IMR-90 (cell line): ENCODE results near the gene NFE2L1. TPM values are rescaled to one million over a fixed set of nuclear protein-coding genes. Genes with fewer than 3 reads are reported as not detected.

Source experiments
- ATAC-seq: fragments of 200-7000 bp; cut with Tn5 transposase; 2 replicates; pipeline ENCODE4 v1.9.1; 2020; ENCODE audit warnings: low read depth, mild to moderate bottlenecking, moderate library complexity
- BruUV-seq: library from RNA; stranded (reverse); fragments of 400-500 nt; replicated peaks from 2 replicates; lab custom pipeline; 2021; lab: Mats Ljungman, UMichigan
- CTCF ChIA-PET: fragments of 300-600 bp; formaldehyde crosslinking; extraction: SDS; loops from one replicate; lab custom pipeline; 2021; ENCODE audit warnings: antibody characterized with exemption; lab: Yijun Ruan, JAX
- POLR2A ChIA-PET: fragments of 300-600 bp; sonication (Branson Sonifier 250); formaldehyde crosslinking; loops from one replicate; lab custom pipeline; 2022; ENCODE audit warnings: antibody characterized with exemption; ENCODE audit not compliant: unreplicated experiment; lab: Charles Lee
- DNase-seq: peaks from one replicate; pipeline ENCODE4 v3.0.0; 2013
- H2AFZ ChIP-seq: replicated peaks from 2 replicates; pipeline ENCODE3; 2013; ENCODE audit warnings: low read length, mild to moderate bottlenecking; ENCODE audit not compliant: poor library complexity
- H2AK5ac ChIP-seq: 2 replicates; pipeline ENCODE4 v1.6.1; 2013; ENCODE audit warnings: low read depth, low read length, inconsistent platforms
- H2AK9ac ChIP-seq: replicated peaks from 2 replicates; pipeline ENCODE3; 2013; ENCODE audit warnings: mild to moderate bottlenecking, low read depth, low read length, moderate library complexity; ENCODE audit not compliant: poor library complexity
- H2BK120ac ChIP-seq: 2 replicates; pipeline ENCODE4 v1.6.1; 2013; ENCODE audit warnings: low read depth, low read length, inconsistent platforms
- H2BK15ac ChIP-seq: 3 replicates; pipeline ENCODE4 v1.6.1; 2013; ENCODE audit warnings: low read depth, low read length, inconsistent platforms
- H2BK20ac ChIP-seq: 2 replicates; pipeline ENCODE4 v1.6.1; 2013; ENCODE audit warnings: low read depth, mild to moderate bottlenecking, inconsistent platforms, low read length, moderate library complexity
- H2BK5ac ChIP-seq: 2 replicates; pipeline ENCODE4 v1.6.1; 2013; ENCODE audit warnings: mild to moderate bottlenecking, low read depth, low read length, inconsistent platforms; ENCODE audit not compliant: poor library complexity, severe bottlenecking
- H3K14ac ChIP-seq: replicated peaks from 2 replicates; pipeline ENCODE4 v1.6.1; 2013; ENCODE audit warnings: low read depth, low read length, inconsistent platforms
- H3K18ac ChIP-seq: 2 replicates; pipeline ENCODE4 v1.6.1; 2013; ENCODE audit warnings: low read depth, low read length, control low read depth
- H3K23ac ChIP-seq: 2 replicates; pipeline ENCODE4 v1.6.1; 2013; ENCODE audit warnings: low read depth, low read length, inconsistent platforms
- H3K27ac ChIP-seq: 2 replicates; pipeline ENCODE4 v1.5.1; 2013; ENCODE audit warnings: mild to moderate bottlenecking, control low read depth, low read length; ENCODE audit not compliant: insufficient read depth
- H3K27me3 ChIP-seq: 2 replicates; pipeline ENCODE4 v1.6.1; 2013; ENCODE audit warnings: low read length; ENCODE audit not compliant: control insufficient read depth, insufficient read depth
- H3K36me3 ChIP-seq: 2 replicates; pipeline ENCODE4 v1.6.1; 2013; ENCODE audit warnings: low read length, mixed read lengths; ENCODE audit not compliant: control insufficient read depth, insufficient read depth
- H3K4ac ChIP-seq: 2 replicates; pipeline ENCODE4 v1.6.1; 2013; ENCODE audit warnings: low read depth, low read length, inconsistent platforms
- H3K4me1 ChIP-seq: 2 replicates; pipeline ENCODE4 v1.6.1; 2013; ENCODE audit warnings: low read length, mixed read lengths; ENCODE audit not compliant: control insufficient read depth, insufficient read depth
- H3K4me2 ChIP-seq: 2 replicates; pipeline ENCODE4 v1.6.1; 2013; ENCODE audit warnings: low read depth, mild to moderate bottlenecking, control low read depth, low read length, moderate library complexity
- H3K4me3 ChIP-seq: 2 replicates; pipeline ENCODE4 v1.5.1; 2013; ENCODE audit warnings: low read depth, mild to moderate bottlenecking, control low read depth, low read length, moderate library complexity; ENCODE audit not compliant: insufficient read depth
- H3K56ac ChIP-seq: 2 replicates; pipeline ENCODE4 v1.6.1; 2013; ENCODE audit warnings: low read length, inconsistent platforms; ENCODE audit not compliant: insufficient read depth; ENCODE audit errors: extremely low read depth
- H3K79me1 ChIP-seq, 2 experiments: 2 replicates each; pipeline ENCODE4 v1.6.1; 2013; ENCODE audit warnings: low read length in 2 of 2, inconsistent platforms in 1 of 2, low read depth in 1 of 2
- H3K9ac ChIP-seq: 2 replicates; pipeline ENCODE4 v1.6.1; 2013; ENCODE audit warnings: low read depth, low read length, control low read depth
- H3K9me1 ChIP-seq: 2 replicates; pipeline ENCODE4 v1.6.1; 2013; ENCODE audit warnings: low read length, inconsistent platforms; ENCODE audit not compliant: insufficient read depth
- H3K9me3 ChIP-seq: 2 replicates; pipeline ENCODE4 v1.6.1; 2013; ENCODE audit warnings: low read length; ENCODE audit not compliant: control insufficient read depth, insufficient read depth
- H4K20me1 ChIP-seq: 2 replicates; pipeline ENCODE4 v1.6.1; 2013; ENCODE audit warnings: low read length, inconsistent platforms; ENCODE audit not compliant: insufficient read depth
- H4K5ac ChIP-seq: 2 replicates; pipeline ENCODE4 v1.6.1; 2013; ENCODE audit warnings: mild to moderate bottlenecking, low read depth, low read length, control low read depth
- H4K8ac ChIP-seq, 2 experiments: 2 replicates each; pipeline ENCODE4 v1.6.1; 2013; ENCODE audit warnings: low read depth in 2 of 2, low read length in 2 of 2, control low read depth in 1 of 2, inconsistent platforms in 1 of 2
- H4K91ac ChIP-seq: 2 replicates; pipeline ENCODE4 v1.6.1; 2013; ENCODE audit warnings: low read depth, low read length, inconsistent platforms; ENCODE audit not compliant: insufficient read depth
- NFE2L2 ChIP-seq: fragments of 150-350 bp; IDR thresholded peaks from 2 replicates; pipeline ENCODE4 v1.6.1; 2016; ENCODE audit warnings: low read depth, mild to moderate bottlenecking, low read length
- RCOR1 ChIP-seq: IDR thresholded peaks from 2 replicates; pipeline ENCODE4 v1.6.1; 2012; ENCODE audit warnings: mild to moderate bottlenecking, low read length, improper control_type of control experiment; ENCODE audit not compliant: insufficient replicate concordance
- WGBS, 2 experiments: methylation state at CpG; one replicate each; pipeline versions ENCODE4 v1.1.5 to v1.1.7; 2013; ENCODE audit warnings: missing lambda C conversion rate in 2 of 2; ENCODE audit not compliant: insufficient read length in 1 of 2; ENCODE audit errors: extremely low coverage in 2 of 2; 5-methylcytosine and 5-hydroxymethylcytosine counted together
- dilution Hi-C: fragments of 300-500 bp; cut with HindIII; formaldehyde crosslinking; loops from one replicate; pipeline ENCODE4 v1.14.3; 2018; ENCODE audit warnings: low sequenced_read_pairs; ENCODE audit not compliant: unreplicated experiment
- in situ Hi-C: fragments of 300-500 bp; cut with MboI; formaldehyde crosslinking; loops from 3 replicates; pipeline ENCODE4 v1.14.3; 2019; ENCODE audit warnings: low sequenced_read_pairs, inconsistent platforms, mixed read lengths
- intact Hi-C: fragments of 100-400 bp; cut with micrococcal nuclease; formaldehyde crosslinking; loops from 2 replicates; pipeline ENCODE4 v1.10.0; 2022
- polyA plus RNA-seq, 3 experiments: library from polyadenylated mRNA; depleted of rRNA; stranded (reverse); fragments of >200 nt; gene quantifications; 2 replicates each; pipeline ENCODE4 v1.2.3, GENCODE V29; 2012; ENCODE audit warnings: low replicate concordance in 1 of 3
- total RNA-seq: library from RNA; depleted of rRNA; stranded (reverse); fragments of >200 nt; gene quantifications from 2 replicates; pipeline ENCODE4 v1.2.3, GENCODE V29; 2012

The NFE2L1 gene
- total and polyA plus RNA-seq, 2 of the 4 experiments (the other 2 are of a cell fraction): 42.8 to 122 TPM

- H3K23ac ChIP-seq: no peak overlapping the region; the same call in 1 of the 2 replicates
- peaks cover 18% of the 10 kb centered on the region for H3K4me1 ChIP-seq
- no peak for DNase-seq
- H4K20me1 ChIP-seq: peaks cover 3% of the 10 kb centered on the region; the same call in 1 of the 2 replicates
- H3K79me1 ChIP-seq: peaks cover 0 to 7% of the 10 kb centered on the region in 2 experiments; a peak in 1 of 4 replicates
- H3K9me1 ChIP-seq: no peaks in the 10 kb centered on the region
- BruUV-seq: no TSS peak
- dilution Hi-C loops (no loop called here), intact Hi-C loops (loop anchor here (1.0 to 10.0 kb wide), 5 partner anchors 24 to 310 kb away; partner anchors contain the start of genes CBX1 and NFE2L1), in situ Hi-C loops (loop anchor here (5.0 to 10.0 kb wide), 2 partner anchors 103 to 570 kb away; partner anchors contain the start of genes HOXB3 and HOXB5)
- no peak overlapping the region for H3K14ac ChIP-seq
- no peak overlapping the region for H3K56ac ChIP-seq
- 4% methylated on average over 23 of the region's 54 CpGs; no CpG with 5 or more reads in 1 of the 2 experiments for WGBS, 2 experiments
- H2AK5ac ChIP-seq: peak overlapping the region; percentile 22; the same call in 1 of the 2 replicates
- no peaks in the 10 kb centered on the region for H3K9me3 ChIP-seq
- H2AK9ac ChIP-seq: peak overlapping the region; percentile 31
- no peak overlapping the region for H2BK15ac ChIP-seq
- H2BK20ac ChIP-seq: no peak overlapping the region
- ChIA-PET CTCF (interaction anchor here (0.6 to 3.4 kb wide), 10 partner anchors 23 to 599 kb away, joined by 3 to 18 read pairs (median 4); no protein-coding TSS in a partner anchor), POLR2A (no interaction called here)
- H3K9ac ChIP-seq: no peak overlapping the region
- H3K27me3 ChIP-seq: no peaks in the 10 kb centered on the region
- H3K27ac ChIP-seq: no peak overlapping the region; the same call in 1 of the 2 replicates
- peak overlapping the region; percentile 83 for H3K4me2 ChIP-seq
- ATAC-seq: peak; percentile 1
- no peaks in the 10 kb centered on the region for H3K36me3 ChIP-seq
- peak overlapping the region; percentile 28; the same call in 1 of the 2 replicates for H4K91ac ChIP-seq
- no peak overlapping the region for H2BK5ac ChIP-seq
- peak; percentile 27 for TF ChIP-seq RCOR1
- TF ChIP-seq NFE2L2: no peak
- peak overlapping the region; percentile 33 for H3K4me3 ChIP-seq
- H2AFZ ChIP-seq: peak overlapping the region; percentile 92
- no peak overlapping the region for H3K18ac ChIP-seq
- H4K5ac ChIP-seq: no peak overlapping the region
- H4K8ac ChIP-seq: peak overlapping the region in 1 of 2 experiments; percentile 42; a peak in 1 of 4 replicates
- peak overlapping the region; percentile 27 for H3K4ac ChIP-seq
- H2BK120ac ChIP-seq: no peak overlapping the region
Measured at GRCh38 chr17:48024149-48025039, 23.8 kb upstream of the NFE2L1 start.
